K562 (cell line): ENCODE results near the gene INTS6. TPM values are rescaled to one million over a fixed set of nuclear protein-coding genes. Genes with fewer than 3 reads are reported as not detected.

ENCODE experiments used
- ATAC-seq: fragments of 200-7000 bp; cut with Tn5 transposase; 3 replicates; pipeline ENCODE4 v1.9.1; 2020; ENCODE audit warnings: moderate library complexity
- BruUV-seq: library from RNA; stranded (reverse); fragments of 400-500 nt; replicated peaks from 2 replicates; lab custom pipeline; 2021; lab: Mats Ljungman, UMichigan
- CTCF ChIA-PET: fragments of 300-600 bp; formaldehyde crosslinking; extraction: SDS; loops from one replicate; lab custom pipeline; 2021; ENCODE audit warnings: low intra/inter-chr PET ratio; lab: Yijun Ruan, JAX
- POLR2A ChIA-PET: fragments of 300-600, 350-650 bp; sonication (Branson Sonifier 250); formaldehyde crosslinking; extraction: SDS; loops from one replicate; lab custom pipeline; 2021; ENCODE audit warnings: antibody characterized with exemption, inconsistent platforms; lab: Yijun Ruan, JAX
- DNase-seq, 4 experiments: peaks; one replicate each; pipeline versions ENCODE4 v3.0.0 to v3.0.0-alpha.2; 2011 to 2018; ENCODE audit warnings: low spot score in 3 of 4, mixed read lengths in 3 of 4; ENCODE audit errors: extremely low read depth in 1 of 4
- FAIRE-seq: peaks from 2 replicates; lab custom pipeline; 2011; peaks lifted over from hg19 to GRCh38; lab: Jason Lieb, UNC
- H2AFZ ChIP-seq: 2 replicates; pipeline ENCODE4 v1.6.0; 2011; ENCODE audit warnings: low read depth, low read length, control low read depth, inconsistent platforms
- H3K27ac ChIP-seq: fragments of 200-600 bp; 3 replicates; pipeline ENCODE4 v1.8.0; 2011; ENCODE audit warnings: low read depth, mild to moderate bottlenecking, control low read depth, inconsistent platforms, low read length, moderate library complexity, mixed read lengths; ENCODE audit errors: extremely low read depth
- H3K27me3 ChIP-seq, 2 experiments: fragments of 300-600 bp in 1 of 2; 2 replicates in 1 of 2; 3 replicates in 1 of 2; pipeline versions ENCODE4 v1.6.0 to v1.8.0; 2011; ENCODE audit warnings: inconsistent platforms in 2 of 2, low read length in 2 of 2, mild to moderate bottlenecking in 1 of 2, mixed read lengths in 1 of 2, moderate library complexity in 1 of 2; ENCODE audit not compliant: control insufficient read depth in 2 of 2, insufficient read depth in 2 of 2
- H3K36me3 ChIP-seq: fragments of 300-600 bp; 3 replicates; pipeline ENCODE4 v1.8.0; 2011; ENCODE audit warnings: mild to moderate bottlenecking, low read length, inconsistent platforms; ENCODE audit not compliant: control insufficient read depth, insufficient read depth
- H3K4me1 ChIP-seq, 2 experiments: fragments of 200-600 bp in 1 of 2; replicated peaks in 1 of 2; 2 replicates in 1 of 2; 3 replicates in 1 of 2; pipeline versions ENCODE4 v1.5.1 to v1.8.0; 2011; ENCODE audit warnings: inconsistent platforms in 2 of 2, low read length in 2 of 2, mild to moderate bottlenecking in 1 of 2, mixed read lengths in 1 of 2, moderate library complexity in 1 of 2; ENCODE audit not compliant: control insufficient read depth in 2 of 2, insufficient read depth in 2 of 2
- H3K4me2 ChIP-seq: 2 replicates; pipeline ENCODE4 v1.6.1; 2011; ENCODE audit warnings: low read length, control low read depth, inconsistent platforms, mixed read lengths; ENCODE audit not compliant: insufficient read depth
- H3K4me3 ChIP-seq: fragments of 200-600 bp; sonication (generic), shearing (Covaris generic); 2 replicates; pipeline ENCODE4 v1.5.1; 2016; ENCODE audit warnings: control low read depth, inconsistent platforms
- H3K79me2 ChIP-seq: fragments of 200-600 bp; 3 replicates; pipeline ENCODE4 v1.8.0; 2011; ENCODE audit warnings: low read length, inconsistent platforms; ENCODE audit not compliant: control insufficient read depth, insufficient read depth
- H3K9ac ChIP-seq, 2 experiments: 2 replicates each; pipeline versions ENCODE4 v1.6.0 to v1.6.1; 2011; ENCODE audit warnings: low read depth in 2 of 2, low read length in 2 of 2, control low read depth in 1 of 2, inconsistent platforms in 1 of 2, mild to moderate bottlenecking in 1 of 2, mixed read lengths in 1 of 2; ENCODE audit not compliant: insufficient read depth in 1 of 2
- H3K9me1 ChIP-seq: one replicate; pipeline ENCODE4 v1.6.0; 2011; ENCODE audit warnings: inconsistent platforms, mild to moderate bottlenecking, low read length, moderate library complexity; ENCODE audit not compliant: control insufficient read depth, insufficient read depth
- H3K9me3 ChIP-seq: replicated peaks from 2 replicates; pipeline ENCODE4 v1.5.1; 2011; ENCODE audit warnings: low read depth, low read length, inconsistent platforms; ENCODE audit not compliant: control insufficient read depth, insufficient read depth
- H4K20me1 ChIP-seq: replicated peaks from 2 replicates; pipeline ENCODE4 v1.6.1; 2011; ENCODE audit warnings: low read length, inconsistent platforms, mixed read lengths; ENCODE audit not compliant: control insufficient read depth, insufficient read depth
- CBX3 ChIP-seq, 2 experiments: IDR thresholded peaks; 1 replicate in 1 of 2; 2 replicates in 1 of 2; pipeline ENCODE4 v1.6.1; 2012; ENCODE audit warnings: inconsistent platforms in 2 of 2, low read length in 2 of 2, borderline replicate concordance in 1 of 2, control low read depth in 1 of 2
- DMBX1 ChIP-seq: fragments of 250-450 bp; sonication (Bioruptor Pico); IDR thresholded peaks from 2 replicates; pipeline ENCODE4 v1.8.0; 2022; ENCODE audit warnings: inconsistent platforms, mild to moderate bottlenecking, moderate library complexity, borderline replicate concordance
- HDAC2 ChIP-seq: fragments of 450-650 bp; IDR thresholded peaks from 2 replicates; pipeline ENCODE4 v1.6.1; 2016; ENCODE audit warnings: mild to moderate bottlenecking
- MAFK ChIP-seq: IDR thresholded peaks from 2 replicates; pipeline ENCODE4 v1.6.1; 2011; ENCODE audit warnings: low read length, improper control_type of control experiment
- NFRKB ChIP-seq: fragments of 450-650 bp; IDR thresholded peaks from 2 replicates; pipeline ENCODE4 v1.6.1; 2016; ENCODE audit warnings: low read depth
- NFYB ChIP-seq: IDR thresholded peaks from 2 replicates; pipeline ENCODE4 v1.6.1; 2011; ENCODE audit warnings: mild to moderate bottlenecking, moderate library complexity; ENCODE audit not compliant: insufficient read length; ENCODE audit errors: extremely low read depth
- POLR2G ChIP-seq: fragments of 200-400 bp; formaldehyde crosslinking; IDR thresholded peaks from 2 replicates; pipeline ENCODE4 v1.6.1; 2017; ENCODE audit warnings: low read depth, mild to moderate bottlenecking, antibody characterized with exemption, low read length, moderate library complexity
- RBBP5 ChIP-seq: fragments of 200-600 bp; sonication (generic); IDR thresholded peaks from 2 replicates; pipeline ENCODE4 v1.6.1; 2012; ENCODE audit warnings: borderline replicate concordance, mild to moderate bottlenecking, low read length, control low read depth, inconsistent platforms; ENCODE audit not compliant: insufficient read depth, poor library complexity, severe bottlenecking
- ZNF23 ChIP-seq: fragments of 250-450 bp; sonication (Bioruptor Pico); IDR thresholded peaks from 2 replicates; pipeline ENCODE4 v1.4.0; 2020; ENCODE audit warnings: mild to moderate bottlenecking
- ZNF551 ChIP-seq: fragments of 250-450 bp; sonication (Bioruptor Pico); IDR thresholded peaks from 2 replicates; pipeline ENCODE4 v1.5.0; 2021; ENCODE audit warnings: mild to moderate bottlenecking, moderate library complexity
- ZNF77 ChIP-seq: fragments of 250-450 bp; sonication (Bioruptor Pico); IDR thresholded peaks from 2 replicates; pipeline ENCODE4 v1.5.0; 2020
- WGBS: fragments of 100-300 bp; shearing (Covaris generic); methylation state at CpG from one replicate; pipeline ENCODE4 v1.1.6; 2016; ENCODE audit warnings: low coverage, mixed read lengths; ENCODE audit not compliant: insufficient coverage; ENCODE audit errors: missing lambda C conversion rate; 5-methylcytosine and 5-hydroxymethylcytosine counted together
- in situ Hi-C: fragments of 300-500 bp; cut with MboI; formaldehyde crosslinking; loops from 4 replicates; pipeline ENCODE4 v1.15.0; 2018; ENCODE audit warnings: inconsistent platforms, mixed read lengths
- intact Hi-C: fragments of 100-400 bp; cut with micrococcal nuclease; formaldehyde crosslinking; loops from 2 replicates; pipeline ENCODE4 v1.14.2; 2022
- polyA plus RNA-seq, 8 experiments: library from polyadenylated mRNA; depleted of rRNA in 4 of 8; stranded (reverse) in 5 of 8; unstranded in 3 of 8; fragments of >200 nt; fragmentation: Nextera tagmentation in 2 of 8; fragmentation: Illumina TruSeq in 1 of 8; extraction: Ambion mirVana in 2 of 8; extraction: Trizol in 1 of 8; gene quantifications; 2 replicates each; pipeline versions ENCODE4 v1.2.1 to v1.2.3, GENCODE V29; 2011 to 2014; ENCODE audit warnings: inconsistent platforms in 1 of 8, missing spikeins in 1 of 8
- total RNA-seq, 7 experiments: library from RNA; depleted of rRNA in 6 of 7; stranded (reverse); fragments of >200 nt in 6 of 7; fragmentation: Illumina TruSeq in 2 of 7; extraction: Trizol in 2 of 7; gene quantifications; 2 replicates each; pipeline versions ENCODE4 v1.2.1 to v1.2.3, GENCODE V29; 2011 to 2021; ENCODE audit warnings: low replicate concordance in 1 of 7
- TF ChIP-seq, protein P1 (sequence below): sonication (generic); formaldehyde crosslinking; IDR thresholded peaks from 2 replicates; pipeline ENCODE4 v1.9.0; 2022; ENCODE audit warnings: mild to moderate bottlenecking, missing genetic modification reagents
- TF ChIP-seq, protein P2 (sequence below): fragments of 200-800 bp; sonication (Bioruptor generic); IDR thresholded peaks from 2 replicates; pipeline ENCODE4 v1.6.1; 2016; ENCODE audit warnings: missing genetic modification characterization, missing compliant biosample characterization

INTS6 gene
- total and polyA plus RNA-seq, 9 of the 15 experiments (the other 6 are each of a cell fraction or from before 2014, with no cell fraction given): 3.7 to 29.8 (median 16.1) TPM

DNA sequence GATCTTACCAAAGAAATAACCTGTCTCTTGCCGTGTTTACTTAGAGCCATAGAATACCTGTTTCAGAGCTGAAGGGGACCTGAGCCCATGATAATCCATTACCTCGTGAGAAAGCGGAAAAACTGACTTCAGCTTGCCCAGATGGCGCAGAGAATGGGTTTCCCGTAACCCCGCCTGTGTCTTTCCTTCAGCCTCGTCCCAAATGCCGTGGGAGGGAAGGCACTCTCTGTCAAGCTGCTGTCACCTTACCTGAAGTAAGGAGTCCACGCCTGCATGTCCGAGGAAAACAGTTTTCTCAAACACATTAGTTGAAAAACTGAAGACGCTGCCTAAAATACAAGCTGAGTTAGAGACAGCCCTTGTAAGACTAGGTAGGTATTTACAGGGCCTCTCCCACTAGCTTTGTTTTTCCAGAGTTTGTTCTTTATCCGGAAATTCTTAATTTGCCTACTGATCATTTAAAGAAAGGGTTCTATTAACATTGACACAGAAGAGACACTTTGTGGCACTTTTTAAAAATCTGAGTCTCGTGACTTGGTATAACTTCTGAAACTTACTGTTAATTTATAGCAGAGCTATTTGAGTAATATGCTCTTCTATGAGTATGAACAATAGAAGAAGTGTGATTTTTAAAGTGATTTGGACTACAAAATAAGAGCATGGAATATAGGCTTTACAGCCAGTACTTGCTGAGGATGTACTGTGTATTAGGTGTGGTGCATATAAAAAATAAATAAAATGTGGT, 1.3 kb upstream of the INTS6 start:
- Histone ChIP-seq H3K27me3 (no peaks in the 10 kb centered on the region), H3K9me1 (no peaks in the 10 kb centered on the region), H3K36me3 (peaks cover 23% of the 10 kb centered on the region), H3K79me2 (peaks cover 38% of the 10 kb centered on the region), H2AFZ (peak overlapping the region; percentile 86), H3K27ac (peak overlapping the region; percentile 96), H3K4me2 (peak overlapping the region; percentile 92), H3K4me1 (peaks cover 4 to 12% of the 10 kb centered on the region in 2 experiments; a peak in 3 of 5 replicates), H4K20me1 (no peaks in the 10 kb centered on the region), H3K9me3 (0 out of 2 replicates have a peak, but pooled peaks cover 2% of the 10 kb centered on the region), H3K4me3 (peak overlapping the region; percentile 58), H3K9ac (peak overlapping the region; percentile 91 to 94)
- 3% methylated on average over 13 of the region's 13 CpGs for WGBS
- in situ Hi-C loops (no loop called here), intact Hi-C loops (loop anchor here (1.0 kb wide), 1 partner anchor 130 kb away; the partner anchor contains the start of gene WDFY2)
- FAIRE-seq (peak; percentile 37), ATAC-seq (no peak), DNase-seq (peak; percentile 8 to 46 (median 11))
- ChIA-PET CTCF (interaction anchor here (0.6 kb wide), 1 partner anchor 97 kb away, joined by 4 read pairs; no protein-coding TSS in a partner anchor), POLR2A (interaction anchor here (0.7 to 2.4 kb wide), 11 partner anchors 10 to 349 kb away, joined by 3 to 21 read pairs (median 5); no protein-coding TSS in a partner anchor)
- TSS peak; percentile 80 for BruUV-seq
- TF ChIP-seq NFRKB (peak; percentile 5; the same call in 1 of the 2 replicates), DMBX1 (CRISPR knock-in tag) (no peak), POLR2G (no peak), HDAC2 (0 out of 2 replicates have a peak, but pooled peaks have one; percentile 29), NFYB (no peak), ZNF77 (CRISPR knock-in tag) (no peak), ZNF23 (CRISPR knock-in tag) (no peak), RBBP5 (peak; percentile 3), MAFK (no peak), CBX3 (IDR thresholded peaks at IDR 0.05; ENCODE audit: borderline replicate concordance in 1 of 2, low read length in 2 of 2) (no peak), ZNF551 (no peak)
- TF ChIP-seq, protein P1, sequence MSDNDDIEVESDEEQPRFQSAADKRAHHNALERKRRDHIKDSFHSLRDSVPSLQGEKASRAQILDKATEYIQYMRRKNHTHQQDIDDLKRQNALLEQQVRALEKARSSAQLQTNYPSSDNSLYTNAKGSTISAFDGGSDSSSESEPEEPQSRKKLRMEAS: no peak
- TF ChIP-seq, protein P2, sequence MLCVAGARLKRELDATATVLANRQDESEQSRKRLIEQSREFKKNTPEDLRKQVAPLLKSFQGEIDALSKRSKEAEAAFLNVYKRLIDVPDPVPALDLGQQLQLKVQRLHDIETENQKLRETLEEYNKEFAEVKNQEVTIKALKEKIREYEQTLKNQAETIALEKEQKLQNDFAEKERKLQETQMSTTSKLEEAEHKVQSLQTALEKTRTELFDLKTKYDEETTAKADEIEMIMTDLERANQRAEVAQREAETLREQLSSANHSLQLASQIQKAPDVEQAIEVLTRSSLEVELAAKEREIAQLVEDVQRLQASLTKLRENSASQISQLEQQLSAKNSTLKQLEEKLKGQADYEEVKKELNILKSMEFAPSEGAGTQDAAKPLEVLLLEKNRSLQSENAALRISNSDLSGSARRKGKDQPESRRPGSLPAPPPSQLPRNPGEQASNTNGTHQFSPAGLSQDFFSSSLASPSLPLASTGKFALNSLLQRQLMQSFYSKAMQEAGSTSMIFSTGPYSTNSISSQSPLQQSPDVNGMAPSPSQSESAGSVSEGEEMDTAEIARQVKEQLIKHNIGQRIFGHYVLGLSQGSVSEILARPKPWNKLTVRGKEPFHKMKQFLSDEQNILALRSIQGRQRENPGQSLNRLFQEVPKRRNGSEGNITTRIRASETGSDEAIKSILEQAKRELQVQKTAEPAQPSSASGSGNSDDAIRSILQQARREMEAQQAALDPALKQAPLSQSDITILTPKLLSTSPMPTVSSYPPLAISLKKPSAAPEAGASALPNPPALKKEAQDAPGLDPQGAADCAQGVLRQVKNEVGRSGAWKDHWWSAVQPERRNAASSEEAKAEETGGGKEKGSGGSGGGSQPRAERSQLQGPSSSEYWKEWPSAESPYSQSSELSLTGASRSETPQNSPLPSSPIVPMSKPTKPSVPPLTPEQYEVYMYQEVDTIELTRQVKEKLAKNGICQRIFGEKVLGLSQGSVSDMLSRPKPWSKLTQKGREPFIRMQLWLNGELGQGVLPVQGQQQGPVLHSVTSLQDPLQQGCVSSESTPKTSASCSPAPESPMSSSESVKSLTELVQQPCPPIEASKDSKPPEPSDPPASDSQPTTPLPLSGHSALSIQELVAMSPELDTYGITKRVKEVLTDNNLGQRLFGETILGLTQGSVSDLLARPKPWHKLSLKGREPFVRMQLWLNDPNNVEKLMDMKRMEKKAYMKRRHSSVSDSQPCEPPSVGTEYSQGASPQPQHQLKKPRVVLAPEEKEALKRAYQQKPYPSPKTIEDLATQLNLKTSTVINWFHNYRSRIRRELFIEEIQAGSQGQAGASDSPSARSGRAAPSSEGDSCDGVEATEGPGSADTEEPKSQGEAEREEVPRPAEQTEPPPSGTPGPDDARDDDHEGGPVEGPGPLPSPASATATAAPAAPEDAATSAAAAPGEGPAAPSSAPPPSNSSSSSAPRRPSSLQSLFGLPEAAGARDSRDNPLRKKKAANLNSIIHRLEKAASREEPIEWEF (CRISPR knock-in tag): no peak
